Hepatocyte (in vitro differentiated cells): ENCODE measurements around the gene CHST15. TPM values are rescaled to one million over a fixed set of nuclear protein-coding genes. Genes with fewer than 3 reads are reported as not detected.

Experiments
- DNase-seq: peaks from one replicate; pipeline ENCODE4 v3.0.0-alpha.2; 2016; ENCODE audit warnings: low spot score
- H2AFZ ChIP-seq: fragments of 200-600 bp; sonication (generic); 2 replicates; pipeline ENCODE4 v1.6.0; 2016; ENCODE audit warnings: antibody characterized with exemption, mild to moderate bottlenecking
- H3K27ac ChIP-seq: fragments of 200-600 bp; sonication (generic); 2 replicates; pipeline ENCODE4 v1.5.1; 2016; ENCODE audit warnings: mild to moderate bottlenecking
- H3K27me3 ChIP-seq: fragments of 200-600 bp; sonication (generic); 2 replicates; pipeline ENCODE4 v1.6.1; 2016
- H3K36me3 ChIP-seq: fragments of 200-600 bp; sonication (generic); replicated peaks from 2 replicates; pipeline ENCODE4 v1.5.1; 2016; ENCODE audit warnings: low read depth; ENCODE audit not compliant: insufficient read depth
- H3K4me1 ChIP-seq: fragments of 200-600 bp; sonication (generic); 2 replicates; pipeline ENCODE4 v1.5.1; 2016; ENCODE audit warnings: mild to moderate bottlenecking, moderate library complexity; ENCODE audit not compliant: insufficient read depth
- H3K4me2 ChIP-seq: fragments of 200-600 bp; sonication (generic); 2 replicates; pipeline ENCODE4 v1.6.0; 2016
- H3K4me3 ChIP-seq: fragments of 200-600 bp; sonication (generic); 2 replicates; pipeline ENCODE4 v1.5.1; 2016; ENCODE audit warnings: mild to moderate bottlenecking
- H3K79me2 ChIP-seq: fragments of 200-600 bp; sonication (generic); 2 replicates; pipeline ENCODE4 v1.6.0; 2017; ENCODE audit warnings: mild to moderate bottlenecking
- H3K9me2 ChIP-seq: fragments of 200-600 bp; sonication (generic); replicated peaks from 2 replicates; pipeline ENCODE4 v1.6.0; 2017; ENCODE audit warnings: mild to moderate bottlenecking; ENCODE audit not compliant: insufficient read depth
- H3K9me3 ChIP-seq: fragments of 200-600 bp; sonication (generic); 2 replicates; pipeline ENCODE4 v1.5.1; 2016; ENCODE audit warnings: low read depth, mild to moderate bottlenecking
- H4K20me1 ChIP-seq: fragments of 200-600 bp; sonication (generic); 2 replicates; pipeline ENCODE4 v1.6.0; 2016; ENCODE audit warnings: mild to moderate bottlenecking; ENCODE audit not compliant: insufficient read depth, poor library complexity, severe bottlenecking
- EZH2 ChIP-seq: fragments of 200-600 bp; sonication (generic); IDR thresholded peaks from 2 replicates; pipeline ENCODE4 v1.6.1; 2016; ENCODE audit warnings: antibody characterized with exemption, mild to moderate bottlenecking, borderline replicate concordance
- EZH2phosphoT487 ChIP-seq: fragments of 200-600 bp; sonication (generic); IDR thresholded peaks from one replicate; pipeline ENCODE4 v1.6.1; 2018; ENCODE audit warnings: antibody characterized with exemption, mild to moderate bottlenecking, low read depth, moderate library complexity; ENCODE audit not compliant: unreplicated experiment, severe bottlenecking
- WGBS: methylation state at CpG from one replicate; pipeline ENCODE4 v1.1.6; 2016; ENCODE audit warnings: low lambda C conversion rate; ENCODE audit errors: missing lambda C conversion rate; 5-methylcytosine and 5-hydroxymethylcytosine counted together
- polyA plus RNA-seq: library from polyadenylated mRNA; unstranded; fragments of >200 nt; fragmentation: Nextera tagmentation; extraction: Ambion mirVana; gene quantifications from 2 replicates; pipeline ENCODE4 v1.2.1, GENCODE V29; 2016
- total RNA-seq: library from RNA; depleted of rRNA; stranded (reverse); fragments of >200 nt; gene quantifications from 2 replicates; pipeline ENCODE4 v1.2.3, GENCODE V29; 2014
- TF ChIP-seq, protein P1 (sequence below): fragments of 200-600 bp; sonication (generic); IDR thresholded peaks from 2 replicates; pipeline ENCODE4 v1.5.1; 2016; ENCODE audit warnings: antibody characterized with exemption, mild to moderate bottlenecking; ENCODE audit not compliant: poor library complexity

CHST15 gene
- total and polyA plus RNA-seq, 2 experiments from 2014 or later = 3.9 to 4.5 TPM

DNA sequence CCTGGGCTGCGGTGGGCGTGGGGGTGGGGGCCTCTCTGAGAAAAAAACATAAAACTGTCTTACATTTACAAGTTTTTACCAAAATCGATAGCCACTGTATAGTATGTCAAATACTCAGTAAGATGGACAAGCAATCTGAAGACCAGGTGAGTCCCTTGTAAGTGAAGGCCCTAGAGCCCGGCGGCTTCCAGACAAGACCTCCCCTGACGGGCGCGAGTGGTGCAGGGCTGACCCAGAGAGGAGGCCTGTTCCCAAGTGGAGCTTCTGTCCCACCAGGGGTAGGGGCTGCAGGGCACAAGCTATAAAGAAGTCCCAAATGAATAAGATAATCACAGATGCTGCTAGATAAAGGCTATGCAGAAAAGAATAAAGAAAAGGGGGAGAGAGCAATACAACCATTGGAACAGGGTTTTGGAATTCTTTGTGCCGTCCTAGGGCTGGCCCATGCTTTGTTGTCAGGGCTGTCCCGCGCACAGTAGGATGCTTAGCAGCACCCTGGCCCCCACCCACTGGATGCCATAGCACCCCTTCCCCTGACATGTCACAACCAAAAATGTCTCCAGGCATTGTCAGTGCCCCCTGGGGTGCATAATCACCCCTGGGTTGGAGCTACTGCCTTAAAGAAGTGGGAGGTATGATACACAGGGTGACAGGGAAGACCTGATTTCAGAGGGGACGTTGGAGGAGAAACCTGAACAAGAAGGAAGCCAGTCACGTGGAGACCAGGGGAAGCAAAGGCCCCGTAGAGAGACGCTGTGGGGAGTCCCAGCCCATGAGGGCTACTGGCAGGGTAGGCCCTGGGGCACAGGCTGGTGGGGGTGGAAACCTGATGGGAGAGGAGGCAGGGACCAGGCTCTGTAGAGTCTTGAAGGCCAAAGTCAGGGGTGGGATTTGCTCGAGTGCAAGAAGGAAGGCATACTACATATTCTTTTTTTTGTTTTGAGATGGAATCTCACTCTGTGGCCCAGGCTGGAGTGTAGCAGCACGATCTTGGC, 43.1 kb downstream of the CHST15 start:
- Histone ChIP-seq H3K27me3 (no peaks in the 10 kb centered on the region), H3K4me3 (no peak overlapping the region), H3K4me1 (no peaks in the 10 kb centered on the region), H3K9me2 (no peaks in the 10 kb centered on the region), H3K27ac (no peak overlapping the region), H3K4me2 (no peak overlapping the region), H4K20me1 (no peaks in the 10 kb centered on the region), H2AFZ (no peak overlapping the region), H3K9me3 (no peaks in the 10 kb centered on the region), H3K36me3 (no peaks in the 10 kb centered on the region), H3K79me2 (no peaks in the 10 kb centered on the region)
- no peak for DNase-seq
- no peak for TF ChIP-seq EZH2
- TF ChIP-seq, protein P1, sequence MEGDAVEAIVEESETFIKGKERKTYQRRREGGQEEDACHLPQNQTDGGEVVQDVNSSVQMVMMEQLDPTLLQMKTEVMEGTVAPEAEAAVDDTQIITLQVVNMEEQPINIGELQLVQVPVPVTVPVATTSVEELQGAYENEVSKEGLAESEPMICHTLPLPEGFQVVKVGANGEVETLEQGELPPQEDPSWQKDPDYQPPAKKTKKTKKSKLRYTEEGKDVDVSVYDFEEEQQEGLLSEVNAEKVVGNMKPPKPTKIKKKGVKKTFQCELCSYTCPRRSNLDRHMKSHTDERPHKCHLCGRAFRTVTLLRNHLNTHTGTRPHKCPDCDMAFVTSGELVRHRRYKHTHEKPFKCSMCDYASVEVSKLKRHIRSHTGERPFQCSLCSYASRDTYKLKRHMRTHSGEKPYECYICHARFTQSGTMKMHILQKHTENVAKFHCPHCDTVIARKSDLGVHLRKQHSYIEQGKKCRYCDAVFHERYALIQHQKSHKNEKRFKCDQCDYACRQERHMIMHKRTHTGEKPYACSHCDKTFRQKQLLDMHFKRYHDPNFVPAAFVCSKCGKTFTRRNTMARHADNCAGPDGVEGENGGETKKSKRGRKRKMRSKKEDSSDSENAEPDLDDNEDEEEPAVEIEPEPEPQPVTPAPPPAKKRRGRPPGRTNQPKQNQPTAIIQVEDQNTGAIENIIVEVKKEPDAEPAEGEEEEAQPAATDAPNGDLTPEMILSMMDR = no peak
- TF ChIP-seq EZH2phosphoT487 = no peak
- 95% methylated on average over 17 of the region's 17 CpGs for WGBS

DNA sequence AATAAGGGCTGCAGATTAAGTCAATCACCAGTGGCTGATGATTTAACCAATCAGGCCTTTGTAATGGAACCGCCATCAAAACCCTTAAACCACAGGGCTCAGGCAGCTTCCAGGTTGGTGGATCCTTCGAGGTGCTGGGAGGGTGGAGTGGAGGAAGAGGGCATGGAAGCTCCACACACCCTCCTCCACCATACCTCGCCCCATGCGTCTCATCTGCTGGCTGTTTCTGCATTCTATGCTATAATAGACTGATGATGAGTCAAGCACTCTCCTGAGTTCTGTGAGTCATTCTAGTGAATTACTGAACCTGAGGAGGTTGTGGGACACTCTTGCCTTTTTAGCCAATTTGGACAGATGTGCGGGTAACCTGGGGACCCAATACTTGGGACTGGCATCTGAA, 43.9 kb downstream of the CHST15 start:
- TF ChIP-seq, protein P1 = no peak
- TF ChIP-seq EZH2 (no peak), EZH2phosphoT487 (no peak)
- Histone ChIP-seq H3K9me3 (no peaks in the 10 kb centered on the region), H3K36me3 (no peaks in the 10 kb centered on the region), H3K9me2 (no peaks in the 10 kb centered on the region), H3K27ac (no peak overlapping the region), H3K27me3 (no peaks in the 10 kb centered on the region), H3K4me2 (no peak overlapping the region), H3K4me3 (no peak overlapping the region), H3K79me2 (no peaks in the 10 kb centered on the region), H4K20me1 (no peaks in the 10 kb centered on the region), H3K4me1 (no peaks in the 10 kb centered on the region), H2AFZ (no peak overlapping the region)
- no peak for DNase-seq
- whole genome bisulfite sequencing = 93% methylated on average over 5 of the region's 5 CpGs

DNA sequence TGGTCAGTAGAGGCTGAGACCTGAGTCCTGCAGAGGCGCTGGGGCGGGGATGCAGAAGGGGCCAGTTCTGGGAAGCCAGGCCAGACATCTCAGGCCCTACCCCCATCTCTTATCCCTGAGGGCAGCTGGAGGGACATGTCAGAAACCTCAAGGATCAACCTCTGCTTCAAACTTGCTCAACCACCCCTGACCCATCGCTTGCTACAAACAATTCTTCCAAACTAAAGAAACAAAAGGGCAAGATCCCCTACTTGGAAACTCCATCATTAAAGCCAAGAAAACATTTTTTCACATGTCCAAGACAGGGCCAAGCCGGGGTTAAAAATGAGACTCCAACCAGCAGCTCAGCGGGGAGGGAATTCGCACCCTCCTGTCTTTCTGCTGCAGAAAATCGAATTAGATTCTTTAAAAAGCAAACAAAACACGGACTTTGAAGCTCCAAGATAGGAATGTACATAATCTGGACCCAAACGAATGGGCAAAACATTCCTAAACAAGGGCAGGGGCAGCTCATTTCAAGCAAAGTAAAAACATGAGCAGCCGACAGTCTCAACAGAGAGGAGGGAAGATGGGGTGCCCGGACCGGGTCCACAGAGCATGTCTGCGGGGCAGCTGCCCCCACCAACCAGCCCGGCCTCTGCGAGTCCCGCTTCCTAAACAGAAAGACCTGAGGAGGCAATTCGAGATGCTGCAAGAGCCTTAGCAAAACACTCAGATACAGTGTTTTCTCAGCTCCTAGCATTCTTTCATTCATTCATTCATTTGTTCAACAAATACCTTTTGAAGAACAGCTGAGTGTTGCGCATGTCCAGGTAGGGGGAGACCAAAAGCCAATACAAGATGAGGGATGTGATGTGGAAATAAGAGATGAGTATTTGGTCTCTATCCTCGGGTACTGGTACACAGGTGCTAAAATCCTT, 44.8 kb downstream of the CHST15 start:
- H3K27me3 ChIP-seq = no peaks in the 10 kb centered on the region
- no peaks in the 10 kb centered on the region for H4K20me1 ChIP-seq
- 72% methylated on average over 19 of the region's 19 CpGs for WGBS
- TF ChIP-seq EZH2phosphoT487 (no peak), EZH2 (no peak)
- no peak overlapping the region for H2AFZ ChIP-seq
- no peak overlapping the region for H3K4me3 ChIP-seq
- no peaks in the 10 kb centered on the region for H3K4me1 ChIP-seq
- H3K36me3 ChIP-seq = no peaks in the 10 kb centered on the region
- H3K27ac ChIP-seq = no peak overlapping the region
- no peaks in the 10 kb centered on the region for H3K79me2 ChIP-seq
- no peak for DNase-seq
- no peaks in the 10 kb centered on the region for H3K9me3 ChIP-seq
- H3K9me2 ChIP-seq = no peaks in the 10 kb centered on the region
- no peak overlapping the region for H3K4me2 ChIP-seq
